ENCODE results near the gene DUSP9. TPM values are rescaled to one million over a fixed set of nuclear protein-coding genes. Genes with fewer than 3 reads are reported as not detected.
"Not testable (repeated sequence)": the region's sequence is repeated elsewhere in the genome, so short reads cannot be mapped to it uniquely, and the experiment has no call there.

The DUSP9 gene
- total RNA-seq, 1 experiment from 2014 or later = 10.7 TPM

- Histone ChIP-seq H3K27ac (ENCODE audit: low read length) (no peak overlapping the region), H3K4me2 (ENCODE audit: low read length) (no peak overlapping the region), H3K79me2 (ENCODE audit: low read length) (peaks cover 13% of the 10 kb centered on the region), H3K27me3 (ENCODE audit: low read length) (no peaks in the 10 kb centered on the region), H2AFZ (ENCODE audit: low read length) (no peak overlapping the region), H3F3A (ENCODE audit: low read length, unreplicated experiment) (no peaks in the 10 kb centered on the region), H3K36me3 (ENCODE audit: low read depth, low read length) (no peaks in the 10 kb centered on the region), H4K20me1 (ENCODE audit: low read length) (no peaks in the 10 kb centered on the region), H3K4me1 (ENCODE audit: insufficient read depth, low read length) (peaks cover 12% of the 10 kb centered on the region), H3K9ac (ENCODE audit: low read length) (no peak overlapping the region), H3K4me3 (ENCODE audit: low read length) (no peak overlapping the region), H3K9me2 (replicated peaks; ENCODE audit: low read length) (no peaks in the 10 kb centered on the region), H3K9me3 (ENCODE audit: low read length) (no peaks in the 10 kb centered on the region)
- BruUV-seq (replicated peaks) = no TSS peak
- CTCF ChIA-PET = no interaction called here
- intact Hi-C loops (cut with micrococcal nuclease) = no loop called here
- TF ChIP-seq, protein P1, sequence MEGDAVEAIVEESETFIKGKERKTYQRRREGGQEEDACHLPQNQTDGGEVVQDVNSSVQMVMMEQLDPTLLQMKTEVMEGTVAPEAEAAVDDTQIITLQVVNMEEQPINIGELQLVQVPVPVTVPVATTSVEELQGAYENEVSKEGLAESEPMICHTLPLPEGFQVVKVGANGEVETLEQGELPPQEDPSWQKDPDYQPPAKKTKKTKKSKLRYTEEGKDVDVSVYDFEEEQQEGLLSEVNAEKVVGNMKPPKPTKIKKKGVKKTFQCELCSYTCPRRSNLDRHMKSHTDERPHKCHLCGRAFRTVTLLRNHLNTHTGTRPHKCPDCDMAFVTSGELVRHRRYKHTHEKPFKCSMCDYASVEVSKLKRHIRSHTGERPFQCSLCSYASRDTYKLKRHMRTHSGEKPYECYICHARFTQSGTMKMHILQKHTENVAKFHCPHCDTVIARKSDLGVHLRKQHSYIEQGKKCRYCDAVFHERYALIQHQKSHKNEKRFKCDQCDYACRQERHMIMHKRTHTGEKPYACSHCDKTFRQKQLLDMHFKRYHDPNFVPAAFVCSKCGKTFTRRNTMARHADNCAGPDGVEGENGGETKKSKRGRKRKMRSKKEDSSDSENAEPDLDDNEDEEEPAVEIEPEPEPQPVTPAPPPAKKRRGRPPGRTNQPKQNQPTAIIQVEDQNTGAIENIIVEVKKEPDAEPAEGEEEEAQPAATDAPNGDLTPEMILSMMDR (conservative IDR thresholded peaks at IDR 0.05; ENCODE audit: low read depth, low read length) = no peak
- TF ChIP-seq EZH2phosphoT487 (IDR thresholded peaks at IDR 0.05; ENCODE audit: borderline replicate concordance, low read length) = no peak
- TF ChIP-seq EZH2 (IDR thresholded peaks at IDR 0.05; ENCODE audit: low read length, unreplicated experiment) = no peak
- no peak for DNase-seq
- POLR2A ChIA-PET (ENCODE audit: unreplicated experiment) = no interaction called here
- ATAC-seq = no peak
These were observed 45.0 kb downstream of the DUSP9 start for GRCh38 chrX:153692003-153692402.

- no TSS peak for BruUV-seq (replicated peaks)
- TF ChIP-seq, protein P1 (conservative IDR thresholded peaks at IDR 0.05; ENCODE audit: low read depth, low read length) = no peak
- TF ChIP-seq EZH2 (IDR thresholded peaks at IDR 0.05; ENCODE audit: low read length, unreplicated experiment) = no peak
- TF ChIP-seq EZH2phosphoT487 (IDR thresholded peaks at IDR 0.05; ENCODE audit: borderline replicate concordance, low read length) = no peak
- CTCF ChIA-PET = no interaction called here
- H3K27ac ChIP-seq (ENCODE audit: low read length) = no peak overlapping the region
- H3K79me2 ChIP-seq (ENCODE audit: low read length) = peaks cover 13% of the 10 kb centered on the region
- H3F3A ChIP-seq (ENCODE audit: low read length, unreplicated experiment) = no peaks in the 10 kb centered on the region
- H3K9me2 ChIP-seq (replicated peaks; ENCODE audit: low read length) = no peaks in the 10 kb centered on the region
- no peaks in the 10 kb centered on the region for H3K9me3 ChIP-seq (ENCODE audit: low read length)
- no peak overlapping the region for H2AFZ ChIP-seq (ENCODE audit: low read length)
- no peaks in the 10 kb centered on the region for H3K27me3 ChIP-seq (ENCODE audit: low read length)
- no peak overlapping the region for H3K9ac ChIP-seq (ENCODE audit: low read length)
- H3K4me2 ChIP-seq (ENCODE audit: low read length) = no peak overlapping the region
- peaks cover 12% of the 10 kb centered on the region for H3K4me1 ChIP-seq (ENCODE audit: insufficient read depth, low read length)
- H3K4me3 ChIP-seq (ENCODE audit: low read length) = no peak overlapping the region
- intact Hi-C loops (cut with micrococcal nuclease) = no loop called here
- DNase-seq (no peak), ATAC-seq (no peak)
- H3K36me3 ChIP-seq (ENCODE audit: low read depth, low read length) = no peaks in the 10 kb centered on the region
- no peaks in the 10 kb centered on the region for H4K20me1 ChIP-seq (ENCODE audit: low read length)
- POLR2A ChIA-PET (ENCODE audit: unreplicated experiment) = no interaction called here
These were observed 45.7 kb downstream of the DUSP9 start for GRCh38 chrX:153692611-153693156.

DNA sequence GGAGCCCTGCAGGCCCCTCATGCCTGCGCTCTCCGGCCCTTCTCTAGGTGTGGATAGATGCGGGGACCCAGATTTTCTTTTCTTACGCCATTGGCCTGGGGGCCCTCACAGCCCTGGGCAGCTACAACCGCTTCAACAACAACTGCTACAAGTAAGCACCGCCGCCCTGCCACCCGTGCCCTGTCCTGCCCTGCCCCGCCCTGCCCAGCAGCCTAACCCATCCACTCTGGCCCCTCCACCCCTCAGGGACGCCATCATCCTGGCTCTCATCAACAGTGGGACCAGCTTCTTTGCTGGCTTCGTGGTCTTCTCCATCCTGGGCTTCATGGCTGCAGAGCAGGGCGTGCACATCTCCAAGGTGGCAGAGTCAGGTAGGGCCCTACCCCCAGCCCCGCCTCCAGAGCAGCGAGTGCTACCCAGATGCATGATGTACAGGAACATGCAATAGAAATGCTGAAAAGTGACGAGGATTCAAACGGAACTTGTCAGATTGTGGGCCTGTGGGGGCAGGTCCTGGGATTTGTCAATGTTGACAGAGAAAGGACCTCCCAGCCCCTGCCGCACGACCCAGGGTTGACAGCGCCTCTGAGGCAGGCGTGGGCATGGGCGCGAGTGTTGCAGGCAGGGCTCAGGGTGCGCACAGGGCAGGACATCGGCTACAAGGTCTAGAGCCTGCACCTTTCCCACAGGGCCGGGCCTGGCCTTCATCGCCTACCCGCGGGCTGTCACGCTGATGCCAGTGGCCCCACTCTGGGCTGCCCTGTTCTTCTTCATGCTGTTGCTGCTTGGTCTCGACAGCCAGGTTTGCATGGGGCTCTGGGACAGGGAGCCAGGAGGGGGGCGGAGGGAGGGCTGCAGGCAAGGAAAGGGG, 46.4 kb downstream of the DUSP9 start:
- Histone ChIP-seq H3K27me3 (ENCODE audit: low read length) (no peaks in the 10 kb centered on the region), H3F3A (ENCODE audit: low read length, unreplicated experiment) (no peaks in the 10 kb centered on the region), H4K20me1 (ENCODE audit: low read length) (no peaks in the 10 kb centered on the region), H3K4me1 (ENCODE audit: insufficient read depth, low read length) (peaks cover 12% of the 10 kb centered on the region), H3K4me3 (ENCODE audit: low read length) (no peak overlapping the region), H3K9ac (ENCODE audit: low read length) (no peak overlapping the region), H3K27ac (ENCODE audit: low read length) (no peak overlapping the region), H3K9me3 (ENCODE audit: low read length) (no peaks in the 10 kb centered on the region), H3K4me2 (ENCODE audit: low read length) (no peak overlapping the region), H3K9me2 (replicated peaks; ENCODE audit: low read length) (no peaks in the 10 kb centered on the region), H2AFZ (ENCODE audit: low read length) (no peak overlapping the region), H3K36me3 (ENCODE audit: low read depth, low read length) (no peaks in the 10 kb centered on the region), H3K79me2 (ENCODE audit: low read length) (peaks cover 13% of the 10 kb centered on the region)
- ChIA-PET POLR2A (ENCODE audit: unreplicated experiment) (no interaction called here), CTCF (no interaction called here)
- ATAC-seq (no peak), DNase-seq (no peak)
- TF ChIP-seq EZH2phosphoT487 (IDR thresholded peaks at IDR 0.05; ENCODE audit: borderline replicate concordance, low read length) = no peak
- TF ChIP-seq, protein P1 (conservative IDR thresholded peaks at IDR 0.05; ENCODE audit: low read depth, low read length) = no peak
- TF ChIP-seq EZH2 (IDR thresholded peaks at IDR 0.05; ENCODE audit: low read length, unreplicated experiment) = no peak
- intact Hi-C loops (cut with micrococcal nuclease) = no loop called here
- BruUV-seq (replicated peaks) = no TSS peak

DNA sequence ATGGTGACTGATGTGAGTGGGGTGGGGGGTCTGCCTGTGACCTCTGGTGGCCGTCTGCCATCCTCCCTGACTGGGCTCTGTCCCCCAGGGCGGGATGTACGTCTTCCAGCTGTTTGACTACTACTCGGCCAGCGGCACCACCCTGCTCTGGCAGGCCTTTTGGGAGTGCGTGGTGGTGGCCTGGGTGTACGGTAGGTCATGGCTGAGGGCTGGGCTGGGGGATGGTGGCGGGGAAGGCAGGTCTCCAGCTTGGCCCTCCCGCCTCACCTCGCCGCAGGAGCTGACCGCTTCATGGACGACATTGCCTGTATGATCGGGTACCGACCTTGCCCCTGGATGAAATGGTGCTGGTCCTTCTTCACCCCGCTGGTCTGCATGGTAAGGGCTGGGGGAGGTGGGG, 47.3 kb downstream of the DUSP9 start:
- H3K9me3 ChIP-seq (ENCODE audit: low read length); H4K20me1 ChIP-seq (ENCODE audit: low read length); H3K9ac ChIP-seq (ENCODE audit: low read length); H3K9me2 ChIP-seq (replicated peaks; ENCODE audit: low read length); DNase-seq; H3K4me2 ChIP-seq (ENCODE audit: low read length); intact Hi-C loops (cut with micrococcal nuclease); ATAC-seq; CTCF ChIA-PET; POLR2A ChIA-PET (ENCODE audit: unreplicated experiment); H2AFZ ChIP-seq (ENCODE audit: low read length); H3F3A ChIP-seq (ENCODE audit: low read length, unreplicated experiment); H3K4me3 ChIP-seq (ENCODE audit: low read length); H3K36me3 ChIP-seq (ENCODE audit: low read depth, low read length); H3K27me3 ChIP-seq (ENCODE audit: low read length); H3K27ac ChIP-seq (ENCODE audit: low read length); BruUV-seq (replicated peaks): not testable (repeated sequence)
- H3K4me1 ChIP-seq (ENCODE audit: insufficient read depth, low read length) = peaks cover 12% of the 10 kb centered on the region
- peaks cover 13% of the 10 kb centered on the region for H3K79me2 ChIP-seq (ENCODE audit: low read length)
